KG1 (cell line): ENCODE results near the gene OR2M4.
"Not testable (repeated sequence)": the region's sequence is repeated elsewhere in the genome, so short reads cannot be mapped to it uniquely, and the experiment has no call there.

Experiments used
- DNase-seq: peaks from one replicate; lab custom pipeline; 2025; lab: John Stamatoyannopoulos, UW

The OR2M4 gene, protein sequence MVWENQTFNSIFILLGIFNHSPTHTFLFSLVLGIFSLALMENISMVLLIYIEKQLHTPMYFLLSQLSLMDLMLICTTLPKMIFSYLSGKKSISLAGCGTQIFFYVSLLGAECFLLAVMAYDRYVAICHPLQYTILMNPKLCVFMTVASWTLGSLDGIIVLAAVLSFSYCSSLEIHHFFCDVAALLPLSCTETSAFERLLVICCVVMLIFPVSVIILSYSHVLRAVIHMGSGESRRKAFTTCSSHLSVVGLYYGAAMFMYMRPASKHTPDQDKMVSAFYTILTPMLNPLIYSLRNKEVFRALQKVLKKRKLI

GRCh38 chr1:248231117-248231516, at the start of gene OR2M4:
TSS of gene OR2M4 (plus strand) at chr1:248231417. CDS start at chr1:248238929, 7,512 bp downstream.
- no peak for DNase-seq

DNA sequence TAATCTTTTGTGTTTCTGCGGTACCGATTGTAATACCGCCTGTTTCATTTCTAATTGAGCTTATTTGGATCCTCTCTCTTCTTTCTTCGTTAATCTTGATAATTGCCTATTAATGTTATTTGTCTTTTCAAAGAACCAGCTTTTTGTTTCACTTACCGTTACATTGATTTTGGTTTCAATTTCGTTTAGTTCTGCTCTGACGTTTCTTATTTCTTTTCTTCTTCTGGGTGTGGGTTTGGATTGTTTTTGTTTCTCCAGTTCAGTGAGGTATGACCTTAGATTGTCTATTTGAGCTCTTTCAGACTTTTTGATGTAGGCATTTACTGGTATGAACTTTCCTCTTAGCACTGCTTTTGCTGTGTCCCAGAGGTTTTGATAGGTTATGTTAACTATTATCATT, 47.2 kb upstream of the OR2M4 start:
- DNase-seq: no peak

GRCh38 chr1:248187363-248187762, 43.9 kb upstream of the OR2M4 start:
- DNase-seq: no peak

- no peak for DNase-seq
These were observed 42.2 kb upstream of the OR2M4 start for GRCh38 chr1:248189026-248189425.

DNA sequence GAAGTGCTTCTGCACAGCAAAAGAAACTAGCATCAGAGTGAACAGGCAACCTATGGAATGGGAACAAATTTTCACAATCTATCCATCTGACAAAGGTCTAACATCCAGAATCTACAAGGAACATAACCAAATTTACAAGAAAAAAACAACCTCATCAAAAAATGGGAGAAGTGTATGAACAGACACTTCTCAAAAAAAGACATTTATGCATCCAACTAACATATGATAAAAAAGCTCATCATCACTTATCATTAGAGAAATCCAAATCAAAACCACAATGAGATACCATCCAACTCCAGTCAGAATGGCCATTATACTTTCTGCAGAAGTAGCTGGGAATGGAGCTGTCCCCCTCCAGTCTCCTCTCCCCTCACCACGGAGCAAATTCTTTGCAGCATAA, 37.1 kb upstream of the OR2M4 start:
- no peak for DNase-seq

GRCh38 chr1:248196965-248197364, 34.3 kb upstream of the OR2M4 start, which contains the start of gene OR2M3:
TSS of gene OR2M3 (plus strand) at chr1:248197265. CDS start at chr1:248203068, 5,803 bp downstream.
- no peak for DNase-seq

GRCh38 chr1:248215880-248216279, 15.3 kb upstream of the OR2M4 start:
- no peak for DNase-seq

DNA sequence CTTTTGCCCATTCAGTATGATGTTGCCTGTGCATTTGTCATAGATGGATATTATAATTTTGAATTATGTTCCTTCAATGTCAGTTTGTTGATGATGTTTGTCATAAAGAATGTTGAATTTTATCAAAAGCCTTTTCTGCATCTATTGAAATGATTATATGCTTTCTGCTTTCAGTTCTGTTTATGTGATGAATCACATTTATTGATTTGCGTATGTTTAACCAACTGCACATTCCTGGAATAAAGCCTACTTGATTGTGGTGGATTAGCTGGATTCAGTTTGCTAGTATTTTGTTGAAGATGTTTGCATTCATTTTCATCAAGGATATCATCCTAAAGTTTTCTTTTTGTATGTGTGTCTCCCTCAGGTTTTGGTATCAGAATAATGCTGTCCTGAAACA, 5.7 kb upstream of the OR2M4 start:
- no peak for DNase-seq

DNA sequence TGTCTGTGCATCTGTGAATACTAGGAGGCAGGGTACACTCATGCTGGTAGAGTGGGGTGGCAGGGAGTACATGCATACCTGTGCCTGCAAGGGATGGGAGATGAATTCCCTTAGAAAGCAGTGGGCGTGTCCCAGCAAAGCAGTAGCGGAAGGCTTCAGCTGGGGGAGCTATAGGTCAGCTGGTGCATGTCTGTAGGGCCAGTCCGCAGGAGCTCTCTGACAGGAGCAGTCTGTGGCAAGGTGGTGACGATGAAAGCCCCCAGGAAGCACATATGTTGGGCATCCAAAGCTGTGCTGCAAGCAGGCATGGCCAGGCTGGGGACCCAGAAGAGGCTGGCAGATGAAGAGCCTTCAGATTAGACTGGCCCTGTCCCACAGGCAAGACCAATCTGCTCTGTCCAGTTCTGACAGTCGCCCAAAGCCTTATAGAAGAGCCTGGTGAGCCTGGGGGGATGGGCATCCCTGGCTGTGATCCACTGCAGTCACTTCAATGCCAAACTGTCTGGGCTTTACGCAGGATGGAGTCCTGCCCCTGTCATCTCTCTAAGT, 1.8 kb upstream of the OR2M4 start:
- no peak for DNase-seq

- DNase-seq: no peak
These were observed 8.3 kb downstream of the OR2M4 start for GRCh38 chr1:248239478-248239877.

- DNase-seq: peak; percentile 27
These were observed 12.0 kb downstream of the OR2M4 start for GRCh38 chr1:248243204-248243603.

GRCh38 chr1:248259309-248259708, 28.1 kb downstream of the OR2M4 start:
- DNase-seq: not testable (repeated sequence)

- DNase-seq: no peak
These were observed 37.0 kb downstream of the OR2M4 start for GRCh38 chr1:248268178-248268577.

- DNase-seq: not testable (repeated sequence)
These were observed 42.0 kb downstream of the OR2M4 start for GRCh38 chr1:248273225-248273624.

GRCh38 chr1:248277876-248278275, 46.7 kb downstream of the OR2M4 start, which contains the start of gene OR2T33:
TSS of gene OR2T33 (minus strand) at chr1:248277976. CDS start at chr1:248273814, 4,162 bp downstream.
- no peak for DNase-seq

GRCh38 chr1:248288391-248288790, 57.2 kb downstream of the OR2M4 start:
- peak; percentile 38 for DNase-seq
